GM23248 (cell line): Measurements from ENCODE around the gene C2orf42.

ENCODE experiments used
- EZH2 ChIP-seq: fragments of 200-600 bp; sonication (generic); IDR thresholded peaks from 2 replicates; pipeline ENCODE4 v1.6.1; 2018; ENCODE audit warnings: antibody characterized with exemption, mild to moderate bottlenecking; ENCODE audit not compliant: insufficient read depth, poor library complexity, severe bottlenecking
- EZH2phosphoT487 ChIP-seq: fragments of 200-600 bp; sonication (generic); IDR thresholded peaks from 2 replicates; pipeline ENCODE4 v1.6.1; 2018; ENCODE audit warnings: antibody characterized with exemption, moderate library complexity, mild to moderate bottlenecking, low read depth; ENCODE audit not compliant: insufficient read depth

DNA sequence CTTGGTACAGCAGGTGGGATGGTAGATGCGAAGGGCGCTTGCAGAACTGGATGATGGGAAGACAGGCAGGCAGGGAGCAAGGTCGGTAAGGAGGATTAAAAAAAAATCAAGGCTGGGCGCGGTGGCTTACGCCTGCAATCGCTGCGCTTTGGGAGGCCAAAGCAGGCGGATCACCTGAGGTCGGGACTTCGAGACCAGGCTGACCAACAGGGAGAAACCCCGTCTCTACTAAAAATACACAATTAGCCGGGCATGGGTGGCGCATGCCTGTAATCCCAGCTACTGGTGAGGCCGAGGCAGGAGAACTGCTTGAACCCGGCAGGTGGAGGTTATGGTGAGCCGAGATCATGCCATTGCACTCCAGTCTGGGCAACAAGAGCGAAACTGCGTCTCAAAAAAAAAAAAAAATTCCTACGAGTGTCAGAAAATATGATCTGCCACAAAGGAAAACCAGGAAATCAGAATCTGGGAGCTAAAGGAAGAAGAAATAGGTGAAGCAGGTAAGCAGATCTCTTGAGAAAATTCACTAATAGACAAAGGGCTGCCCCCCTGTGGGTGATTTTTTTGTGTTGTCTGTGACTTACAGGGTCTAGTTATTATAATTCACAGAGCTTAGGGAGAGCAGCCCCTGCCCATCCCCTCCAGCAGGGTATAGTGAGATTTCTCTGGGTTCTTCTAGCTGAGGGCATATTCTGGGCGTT, 46.2 kb downstream of the C2orf42 start:
- TF ChIP-seq EZH2 (no peak), EZH2phosphoT487 (no peak)
